GM06990 (cell line): Measurements from ENCODE around the gene DOCK9.

Source experiments
- DNase-seq: peaks from one replicate; pipeline ENCODE4 v3.0.0-alpha.2; 2011; ENCODE audit not compliant: insufficient read length; ENCODE audit errors: extremely low read depth
- H3K27me3 ChIP-seq: replicated peaks from 2 replicates; pipeline ENCODE4 v1.6.0; 2011; ENCODE audit warnings: low read length; ENCODE audit not compliant: control insufficient read depth, insufficient read depth
- H3K36me3 ChIP-seq: 2 replicates; pipeline ENCODE4 v1.5.1; 2011; ENCODE audit warnings: low read length; ENCODE audit not compliant: control insufficient read depth, insufficient read depth
- H3K4me3 ChIP-seq: replicated peaks from 2 replicates; pipeline ENCODE4 v1.5.1; 2011; ENCODE audit warnings: low read depth, mild to moderate bottlenecking, control low read depth, low read length
- CTCF ChIP-seq: IDR thresholded peaks from 2 replicates; pipeline ENCODE4 v1.5.1; 2011; ENCODE audit warnings: low read length, control low read depth, mild to moderate bottlenecking, inconsistent platforms; ENCODE audit not compliant: insufficient read depth, poor library complexity, severe bottlenecking

The DOCK9 gene

GRCh38 chr13:98851276-98851675, 126.6 kb downstream of the DOCK9 start:
- TF ChIP-seq CTCF, result no peak
- no peaks in the 10 kb centered on the region for H3K36me3 ChIP-seq
- no peak overlapping the region for H3K4me3 ChIP-seq
- DNase-seq, result no peak
- no peaks in the 10 kb centered on the region for H3K27me3 ChIP-seq

GRCh38 chr13:98848746-98849145, 129.1 kb downstream of the DOCK9 start:
- H3K27me3 ChIP-seq, result no peaks in the 10 kb centered on the region
- H3K4me3 ChIP-seq, result no peak overlapping the region
- no peaks in the 10 kb centered on the region for H3K36me3 ChIP-seq
- no peak for DNase-seq
- TF ChIP-seq CTCF, result no peak

- Histone ChIP-seq H3K4me3 (no peak overlapping the region), H3K27me3 (no peaks in the 10 kb centered on the region), H3K36me3 (no peaks in the 10 kb centered on the region)
- no peak for TF ChIP-seq CTCF
- no peak for DNase-seq
Observed at GRCh38 chr13:98847780-98848179, 130.1 kb downstream of the DOCK9 start.

GRCh38 chr13:98846986-98847385, 130.9 kb downstream of the DOCK9 start:
- Histone ChIP-seq H3K36me3 (no peaks in the 10 kb centered on the region), H3K4me3 (no peak overlapping the region), H3K27me3 (no peaks in the 10 kb centered on the region)
- TF ChIP-seq CTCF, result no peak
- DNase-seq, result no peak

- H3K4me3 ChIP-seq, result no peak overlapping the region
- no peak for TF ChIP-seq CTCF
- no peak for DNase-seq
- H3K36me3 ChIP-seq, result no peaks in the 10 kb centered on the region
- H3K27me3 ChIP-seq, result no peaks in the 10 kb centered on the region
Observed at GRCh38 chr13:98846521-98846920, 131.3 kb downstream of the DOCK9 start.

GRCh38 chr13:98845742-98846141, 132.1 kb downstream of the DOCK9 start:
- no peak for TF ChIP-seq CTCF
- no peaks in the 10 kb centered on the region for H3K36me3 ChIP-seq
- H3K27me3 ChIP-seq, result no peaks in the 10 kb centered on the region
- DNase-seq, result no peak
- H3K4me3 ChIP-seq, result no peak overlapping the region
